Cardiac septum (tissue), 1 donor: Measurements from ENCODE around the gene SDK2. TPM values are rescaled to one million over a fixed set of nuclear protein-coding genes. Genes with fewer than 3 reads are reported as not detected.

ENCODE experiments used
- DNase-seq: peaks from one replicate; pipeline ENCODE4 v3.0.0-alpha.2; 2020; ENCODE audit warnings: low spot score
- intact Hi-C: fragments of 100-400 bp; cut with DNase I; formaldehyde crosslinking; loops from one replicate; pipeline ENCODE4 v1.14.0; 2022
- total RNA-seq: library from RNA; stranded (reverse); fragmentation: NEBNext Ultra II Directional; extraction: Animal tissue kit (Norgen Biotek cat#: 25700); gene quantifications from one replicate; pipeline ENCODE4 v1.2.1, GENCODE V29; 2021
- donor health status: DM: no; HTN: no; CAD: no.

SDK2 gene
- total RNA-seq, 1 donor from 2014 or later: 3.0 TPM

- no peak for DNase-seq
- intact Hi-C loops: no loop called here
Observed at GRCh38 chr17:73354423-73355284, 289.6 kb downstream of the SDK2 start.

- intact Hi-C loops: no loop called here
- no peak for DNase-seq
Observed at GRCh38 chr17:73352261-73352660, 292.0 kb downstream of the SDK2 start.

DNA sequence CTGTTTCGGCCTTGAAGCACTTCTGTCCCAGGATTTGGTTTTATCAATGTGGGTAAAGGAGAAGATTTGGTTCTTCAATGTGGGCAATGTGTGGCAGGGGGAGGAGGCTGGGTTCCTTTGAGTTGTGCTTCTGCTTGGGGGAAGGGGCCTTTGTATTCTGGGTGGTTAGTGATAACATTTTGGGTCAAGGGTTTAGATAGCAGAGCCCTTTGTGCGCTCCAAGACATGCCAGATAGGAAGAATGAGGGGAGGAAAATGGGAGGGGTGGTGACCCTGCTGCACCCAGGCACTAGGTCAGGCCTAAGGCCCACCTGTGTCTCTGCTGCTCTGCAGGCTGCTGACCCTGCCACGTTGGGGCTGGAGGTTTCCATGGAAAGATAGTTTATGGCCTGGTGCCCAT, 292.5 kb downstream of the SDK2 start:
- DNase-seq: no peak
- intact Hi-C loops: no loop called here

GRCh38 chr17:73350864-73351263, 293.4 kb downstream of the SDK2 start:
- DNase-seq: no peak
- intact Hi-C loops: no loop called here

GRCh38 chr17:73349647-73350046, 294.6 kb downstream of the SDK2 start:
- intact Hi-C loops: no loop called here
- DNase-seq: no peak

DNA sequence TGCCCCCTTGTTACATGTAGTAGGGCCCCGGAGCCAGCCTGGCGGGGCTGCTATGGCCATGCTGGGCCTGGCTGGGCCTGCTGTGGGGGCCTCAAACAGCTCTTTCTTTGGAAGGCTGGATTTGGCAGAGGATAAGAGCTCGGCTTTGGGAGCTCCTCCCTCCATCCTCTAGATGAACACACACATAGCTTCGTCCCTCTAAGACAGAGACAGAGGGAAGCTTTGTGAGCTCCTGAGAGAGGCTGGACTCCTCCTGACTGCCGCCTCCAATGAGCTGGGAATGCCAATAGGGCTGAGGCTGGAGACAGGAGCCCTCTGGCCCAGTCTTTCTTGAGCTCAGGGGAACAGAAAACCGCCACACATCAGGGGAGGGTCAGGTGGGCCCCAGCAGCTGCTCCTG, 295.1 kb downstream of the SDK2 start:
- intact Hi-C loops: no loop called here
- no peak for DNase-seq

DNA sequence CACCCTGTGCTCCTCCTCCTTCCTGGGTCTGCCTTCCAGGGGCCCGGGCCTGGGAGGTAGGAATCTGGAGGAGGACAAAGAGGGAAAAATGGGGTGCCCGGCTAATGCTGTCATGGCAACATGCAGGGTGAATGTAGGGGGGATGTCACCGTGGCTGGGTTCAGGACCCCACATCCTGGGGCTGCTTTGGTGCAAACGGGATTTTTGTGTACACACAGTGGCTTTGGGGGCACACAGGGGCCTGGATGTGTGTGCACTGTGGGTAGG, 295.5 kb downstream of the SDK2 start:
- intact Hi-C loops: no loop called here
- DNase-seq: no peak

GRCh38 chr17:73348018-73348828, 296.0 kb downstream of the SDK2 start:
- no peak for DNase-seq
- intact Hi-C loops: no loop called here

- intact Hi-C loops: no loop called here
- DNase-seq: no peak
Observed at GRCh38 chr17:73347351-73347750, 296.9 kb downstream of the SDK2 start.

DNA sequence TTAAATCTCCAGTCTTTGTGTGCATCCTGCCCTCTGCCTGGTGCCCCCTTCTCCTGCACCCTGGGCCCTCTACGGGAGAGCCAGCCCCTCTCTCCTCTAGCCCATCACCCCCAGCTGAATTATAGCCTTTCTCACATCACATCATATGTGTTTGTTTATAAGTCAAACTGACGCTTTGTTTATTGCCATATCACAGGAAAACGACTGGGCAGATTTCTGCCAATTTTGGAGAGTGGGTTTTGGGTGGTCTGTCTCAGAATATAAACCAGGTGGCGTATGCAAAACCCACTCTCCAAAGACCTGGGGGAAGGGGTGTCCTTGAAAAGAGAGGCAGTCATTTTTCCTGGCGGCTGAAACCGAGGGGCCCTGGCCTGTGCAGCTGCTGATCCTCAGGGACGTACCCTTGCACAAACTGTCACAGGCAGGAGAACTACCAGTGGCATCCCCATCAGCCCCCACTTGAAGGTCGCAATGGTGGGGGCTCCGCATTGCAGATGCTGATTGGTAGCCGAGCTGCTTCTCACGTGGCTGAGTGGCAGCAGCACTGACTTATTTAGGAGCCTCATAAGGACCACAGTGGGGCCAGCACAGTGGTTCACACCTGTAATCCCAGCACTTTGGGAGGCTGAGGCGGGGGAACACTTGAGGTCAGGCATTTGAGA, 297.6 kb downstream of the SDK2 start:
- intact Hi-C loops: no loop called here
- no peak for DNase-seq

GRCh38 chr17:73343739-73344454, 300.3 kb downstream of the SDK2 start:
- intact Hi-C loops: no loop called here
- no peak for DNase-seq

GRCh38 chr17:73343168-73343634, 301.0 kb downstream of the SDK2 start:
- no peak for DNase-seq
- intact Hi-C loops: no loop called here

DNA sequence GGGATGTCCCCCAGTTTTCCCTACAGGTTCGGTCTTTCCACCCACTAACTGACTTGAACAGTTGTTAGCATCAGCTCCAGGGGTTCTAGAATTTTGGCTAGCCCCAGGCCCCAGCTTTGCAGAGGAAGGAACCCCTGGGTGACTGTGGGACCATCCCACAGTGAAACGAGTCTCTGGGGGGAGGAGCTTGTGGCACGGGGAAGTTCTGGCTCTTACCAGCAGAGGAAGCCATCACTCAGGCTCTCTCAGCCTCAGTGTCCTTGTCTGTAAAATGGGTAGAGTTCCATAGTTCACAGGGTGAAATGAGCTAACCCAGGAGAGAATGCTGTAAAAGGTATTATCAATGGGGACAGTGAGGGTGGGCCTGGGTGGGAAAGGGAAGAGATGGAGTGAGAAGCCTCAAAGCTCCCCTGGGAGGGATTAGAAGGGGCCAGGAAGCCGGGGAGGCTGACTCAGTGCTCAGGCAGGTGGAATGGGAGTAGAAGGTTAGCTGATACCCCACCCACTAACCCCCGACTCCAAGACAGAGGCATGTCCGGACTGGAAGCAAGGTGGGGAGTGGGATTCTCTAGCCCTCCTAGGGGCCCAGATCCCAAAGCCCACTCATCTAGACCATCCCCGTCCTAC, 301.6 kb downstream of the SDK2 start:
- no peak for DNase-seq
- intact Hi-C loops: no loop called here

DNA sequence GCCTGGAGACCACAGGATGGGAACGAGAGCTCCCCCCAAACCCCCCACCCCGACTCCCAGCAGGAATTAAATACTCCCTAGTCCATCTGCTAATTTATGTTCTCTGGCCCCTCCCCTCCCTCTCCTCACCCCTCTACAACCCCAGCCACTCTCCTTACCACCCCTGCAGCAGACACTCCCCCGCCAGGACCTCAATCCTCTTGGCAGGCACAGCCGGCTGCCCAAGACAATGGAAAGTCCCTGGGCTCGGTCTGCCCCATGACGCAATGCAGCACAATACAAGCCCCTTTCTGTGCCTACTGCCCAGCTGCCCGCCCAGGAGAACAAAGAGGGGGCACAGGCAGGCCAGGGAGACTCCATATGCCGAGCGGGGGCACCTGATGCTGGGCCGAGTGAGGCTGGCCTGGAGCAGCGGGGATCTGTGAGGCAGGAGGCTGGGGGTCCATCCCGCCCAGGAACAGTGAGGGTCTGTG, 302.2 kb downstream of the SDK2 start:
- intact Hi-C loops: no loop called here
- DNase-seq: peak; percentile 84

- DNase-seq: no peak
- intact Hi-C loops: no loop called here
Observed at GRCh38 chr17:73341350-73342049, 302.7 kb downstream of the SDK2 start.

GRCh38 chr17:73340093-73340596, 304.1 kb downstream of the SDK2 start:
- intact Hi-C loops: no loop called here
- no peak for DNase-seq

GRCh38 chr17:73338566-73339197, 305.6 kb downstream of the SDK2 start:
- intact Hi-C loops: no loop called here
- DNase-seq: no peak

DNA sequence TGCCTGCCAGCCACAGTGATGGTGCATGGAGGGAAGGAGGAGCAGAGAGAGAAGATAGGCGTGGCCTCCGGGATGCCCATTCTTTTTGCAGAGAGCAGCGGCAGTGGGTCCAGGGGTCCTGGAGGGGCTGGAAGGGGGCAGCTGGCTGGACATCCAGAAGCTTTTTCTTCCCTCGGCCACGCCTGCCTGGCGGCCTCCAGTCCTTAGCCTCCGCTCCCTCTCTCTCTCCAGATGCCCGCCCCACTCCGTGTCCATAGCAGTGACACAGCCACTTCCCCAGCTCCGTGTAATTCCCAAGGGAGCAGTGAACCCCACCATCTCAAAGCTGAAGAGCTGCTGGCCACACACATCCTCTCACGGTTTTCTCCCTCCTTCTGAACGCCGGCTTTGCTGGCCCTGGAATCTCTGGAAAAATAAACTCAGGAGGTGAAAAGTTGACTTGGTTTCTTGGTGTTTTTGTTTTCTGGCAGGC, 306.2 kb downstream of the SDK2 start:
- intact Hi-C loops: no loop called here
- no peak for DNase-seq
